ENCODE measurements around the gene SCGB3A2. TPM values are rescaled to one million over a fixed set of nuclear protein-coding genes. Genes with fewer than 3 reads are reported as not detected.

The SCGB3A2 gene
- polyA plus RNA-seq, 3 donors: 1.3 to 15.9 (median 9.3) TPM

DNA sequence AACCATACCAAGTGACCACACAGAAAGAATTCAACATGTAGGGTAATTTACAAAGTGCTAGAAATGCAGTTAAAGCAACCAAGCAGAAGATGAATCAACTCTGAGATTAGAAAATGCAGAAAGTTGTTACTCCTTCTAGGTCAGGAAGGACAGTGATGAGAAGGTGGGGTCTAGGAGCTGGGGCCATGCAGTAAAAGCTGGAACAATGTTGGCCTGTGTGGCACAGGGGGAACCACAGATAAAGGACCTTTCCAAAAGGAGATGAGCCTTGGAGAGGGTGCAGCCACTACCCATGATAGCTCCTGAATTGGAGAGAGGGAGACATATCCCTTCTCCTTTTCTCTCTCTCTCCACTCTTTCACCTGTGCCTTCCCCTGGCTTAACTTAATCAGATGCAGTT lies 2.4 kb upstream of the SCGB3A2 start:
- Histone ChIP-seq H3K9me3 (replicated peaks in 1 of 2; ENCODE audit: control insufficient read depth in 1 of 2, insufficient read depth in 1 of 2, low read length in 2 of 2) (no peaks in the 10 kb centered on the region), H3K79me2 (ENCODE audit: insufficient read depth, low read length) (no peaks in the 10 kb centered on the region), H3K36me3 (replicated peaks in 1 of 2; ENCODE audit: control insufficient read depth in 1 of 2, insufficient read depth in 2 of 2, low read length in 2 of 2) (no peaks in the 10 kb centered on the region), H3K4me2 (replicated peaks; ENCODE audit: extremely low read depth, low read length, poor library complexity, severe bottlenecking) (no peak overlapping the region), H2AFZ (ENCODE audit: insufficient read depth, low read depth, low read length, poor library complexity, severe bottlenecking) (no peak overlapping the region), H3K4me1 (ENCODE audit: control insufficient read depth in 1 of 2, insufficient read depth in 2 of 2, low read length in 2 of 2) (no peaks in the 10 kb centered on the region), H3K27me3 (ENCODE audit: control insufficient read depth in 2 of 2, insufficient read depth in 2 of 2, low read length in 2 of 2) (no peaks in the 10 kb centered on the region), H3K27ac (ENCODE audit: low read depth in 1 of 2, low read length in 2 of 2) (no peak overlapping the region), H3K4me3 (replicated peaks in 1 of 3; ENCODE audit: low read depth in 2 of 3, low read length in 3 of 3) (no peak overlapping the region), H3K9ac (ENCODE audit: insufficient read depth, low read length, poor library complexity, severe bottlenecking) (no peak overlapping the region), H4K20me1 (ENCODE audit: insufficient read depth, low read length) (no peaks in the 10 kb centered on the region)
- H3K9me3 Mint-ChIP-seq: peaks cover 0 to 8% (median 2%) of the 10 kb centered on the region in 7 donors
- no peak overlapping the region for H3K4me3 Mint-ChIP-seq
- TF ChIP-seq, protein P1, sequence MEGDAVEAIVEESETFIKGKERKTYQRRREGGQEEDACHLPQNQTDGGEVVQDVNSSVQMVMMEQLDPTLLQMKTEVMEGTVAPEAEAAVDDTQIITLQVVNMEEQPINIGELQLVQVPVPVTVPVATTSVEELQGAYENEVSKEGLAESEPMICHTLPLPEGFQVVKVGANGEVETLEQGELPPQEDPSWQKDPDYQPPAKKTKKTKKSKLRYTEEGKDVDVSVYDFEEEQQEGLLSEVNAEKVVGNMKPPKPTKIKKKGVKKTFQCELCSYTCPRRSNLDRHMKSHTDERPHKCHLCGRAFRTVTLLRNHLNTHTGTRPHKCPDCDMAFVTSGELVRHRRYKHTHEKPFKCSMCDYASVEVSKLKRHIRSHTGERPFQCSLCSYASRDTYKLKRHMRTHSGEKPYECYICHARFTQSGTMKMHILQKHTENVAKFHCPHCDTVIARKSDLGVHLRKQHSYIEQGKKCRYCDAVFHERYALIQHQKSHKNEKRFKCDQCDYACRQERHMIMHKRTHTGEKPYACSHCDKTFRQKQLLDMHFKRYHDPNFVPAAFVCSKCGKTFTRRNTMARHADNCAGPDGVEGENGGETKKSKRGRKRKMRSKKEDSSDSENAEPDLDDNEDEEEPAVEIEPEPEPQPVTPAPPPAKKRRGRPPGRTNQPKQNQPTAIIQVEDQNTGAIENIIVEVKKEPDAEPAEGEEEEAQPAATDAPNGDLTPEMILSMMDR (IDR thresholded peaks at IDR 0.05): no peak
- no peak for DNase-seq
- no peak overlapping the region for H3K27ac Mint-ChIP-seq
- peaks cover 0 to 1% (median 0%) of the 10 kb centered on the region in 3 donors for H3K27me3 Mint-ChIP-seq (ENCODE audit: low read depth in 3 of 3)
- intact Hi-C loops (cut with micrococcal nuclease): no loop called here
- peaks cover 0 to 2% of the 10 kb centered on the region in 2 donors for H3K36me3 Mint-ChIP-seq
- peaks cover 7% of the 10 kb centered on the region for H3K4me1 Mint-ChIP-seq

DNA sequence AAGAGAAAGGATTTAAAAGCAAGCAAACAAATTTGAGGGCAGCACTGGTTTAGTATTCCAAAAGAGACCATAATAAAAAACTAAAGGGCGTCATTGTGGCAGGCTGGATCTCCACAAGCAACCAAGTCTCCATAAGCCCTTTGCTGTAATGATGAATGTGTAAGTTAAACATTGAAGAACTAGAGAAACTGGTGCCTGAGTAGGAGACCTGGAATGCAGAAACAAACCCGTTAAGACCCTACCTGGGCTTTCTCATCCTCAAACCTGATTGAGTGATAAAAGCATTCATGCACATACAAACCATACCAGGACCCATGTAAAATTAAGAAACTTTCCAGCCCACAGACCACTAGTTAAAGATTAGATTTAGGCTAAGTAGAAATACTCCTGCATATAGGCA lies 1.9 kb upstream of the SCGB3A2 start:
- Mint-ChIP-seq H3K27ac (no peak overlapping the region), H3K27me3 (ENCODE audit: low read depth in 3 of 3) (peaks cover 0 to 1% (median 0%) of the 10 kb centered on the region in 3 donors), H3K4me1 (peaks cover 3% of the 10 kb centered on the region), H3K36me3 (peaks cover 0 to 2% of the 10 kb centered on the region in 2 donors), H3K9me3 (peaks cover 0 to 6% (median 2%) of the 10 kb centered on the region in 7 donors), H3K4me3 (no peak overlapping the region)
- TF ChIP-seq, protein P1 (IDR thresholded peaks at IDR 0.05): no peak
- Histone ChIP-seq H4K20me1 (ENCODE audit: insufficient read depth, low read length) (no peaks in the 10 kb centered on the region), H3K4me2 (replicated peaks; ENCODE audit: extremely low read depth, low read length, poor library complexity, severe bottlenecking) (no peak overlapping the region), H3K9ac (ENCODE audit: insufficient read depth, low read length, poor library complexity, severe bottlenecking) (no peak overlapping the region), H3K79me2 (ENCODE audit: insufficient read depth, low read length) (no peaks in the 10 kb centered on the region), H3K27ac (ENCODE audit: low read depth in 1 of 2, low read length in 2 of 2) (no peak overlapping the region), H2AFZ (ENCODE audit: insufficient read depth, low read depth, low read length, poor library complexity, severe bottlenecking) (no peak overlapping the region), H3K4me1 (ENCODE audit: control insufficient read depth in 1 of 2, insufficient read depth in 2 of 2, low read length in 2 of 2) (no peaks in the 10 kb centered on the region), H3K36me3 (replicated peaks in 1 of 2; ENCODE audit: control insufficient read depth in 1 of 2, insufficient read depth in 2 of 2, low read length in 2 of 2) (no peaks in the 10 kb centered on the region), H3K27me3 (ENCODE audit: control insufficient read depth in 2 of 2, insufficient read depth in 2 of 2, low read length in 2 of 2) (no peaks in the 10 kb centered on the region), H3K9me3 (replicated peaks in 1 of 2; ENCODE audit: control insufficient read depth in 1 of 2, insufficient read depth in 1 of 2, low read length in 2 of 2) (no peaks in the 10 kb centered on the region), H3K4me3 (replicated peaks in 1 of 3; ENCODE audit: low read depth in 2 of 3, low read length in 3 of 3) (no peak overlapping the region)
- intact Hi-C loops (cut with micrococcal nuclease): no loop called here
- no CpG with 5 or more reads among the region's 2 CpGs for WGBS (ENCODE audit: insufficient coverage)
- no peak for DNase-seq
